Thyroid gland (tissue), 4 donors: ENCODE measurements around the gene ITM2A. TPM values are rescaled to one million over a fixed set of nuclear protein-coding genes. Genes with fewer than 3 reads are reported as not detected.

Experiments
- DNase-seq, 2 donors: peaks; one replicate each; pipeline ENCODE4 v3.0.0-alpha.2; 2019
- H3K27ac ChIP-seq, 3 donors: fragments of 200-600 bp; sonication (generic); 1 replicate in 2 of 3; 2 replicates in 1 of 3; pipeline ENCODE4 v1.5.1; 2016 to 2019; ENCODE audit warnings: mild to moderate bottlenecking in 1 of 3, moderate library complexity in 1 of 3
- H3K27me3 ChIP-seq: fragments of 200-600 bp; sonication (generic); one replicate; pipeline ENCODE4 v1.5.1; 2019
- H3K36me3 ChIP-seq, 2 donors: fragments of 200-600 bp; sonication (generic); one replicate each; pipeline ENCODE4 v1.5.1; 2016 to 2019
- H3K4me1 ChIP-seq, 2 donors: fragments of 200-600 bp; sonication (generic); one replicate each; pipeline ENCODE4 v1.5.1; 2017 to 2019
- H3K4me3 ChIP-seq, 3 donors: fragments of 200-600 bp; sonication (generic); replicated peaks in 1 of 3; 1 replicate in 2 of 3; 2 replicates in 1 of 3; pipeline ENCODE4 v1.5.1; 2016; ENCODE audit warnings: mild to moderate bottlenecking in 1 of 3
- H3K9me3 ChIP-seq: fragments of 200-600 bp; sonication (generic); one replicate; pipeline ENCODE4 v1.5.1; 2017
- CTCF ChIP-seq, 6 experiments: fragments of 200-600 bp in 3 of 6; fragments of 450-650 bp in 3 of 6; sonication (generic) in 3 of 6; IDR thresholded peaks; one replicate each; pipeline ENCODE4 v1.5.1; 2016 to 2019; ENCODE audit warnings: antibody characterized with exemption in 6 of 6, mild to moderate bottlenecking in 2 of 6, inconsistent platforms in 1 of 6, moderate library complexity in 1 of 6
- POLR2A ChIP-seq, 2 donors: fragments of 450-650 bp; IDR thresholded peaks; one replicate each; pipeline ENCODE4 v1.6.1; 2017; ENCODE audit warnings: antibody characterized with exemption in 2 of 2, mild to moderate bottlenecking in 2 of 2, moderate library complexity in 1 of 2
- WGBS, 2 donors: methylation state at CpG; one replicate each; pipeline ENCODE4 v1.1.5; 2017; 5-methylcytosine and 5-hydroxymethylcytosine counted together
- intact Hi-C: fragments of 100-400 bp; cut with DNase I; formaldehyde crosslinking; loops from one replicate; pipeline ENCODE4 v1.15.1; 2023
- total RNA-seq, 4 donors: library from RNA; depleted of rRNA; stranded (reverse); fragments of >200 nt; gene quantifications; one replicate each; pipeline ENCODE4 v1.2.3, GENCODE V29; 2016

The ITM2A gene
- total RNA-seq, 4 donors from 2014 or later: 53.9 to 91.0 (median 80.2) TPM

- Histone ChIP-seq H3K36me3 (no peaks in the 10 kb centered on the region), H3K9me3 (no peaks in the 10 kb centered on the region), H3K27me3 (no peaks in the 10 kb centered on the region), H3K4me1 (no peaks in the 10 kb centered on the region), H3K4me3 (no peak overlapping the region), H3K27ac (no peak overlapping the region)
- intact Hi-C loops: no loop called here
- DNase-seq: no peak
- WGBS, 2 donors: 67 to 94% methylated on average over 3 of the region's 8 CpGs
- no peak for TF ChIP-seq POLR2A (IDR thresholded peaks at IDR 0.05)
- no peak for TF ChIP-seq CTCF (IDR thresholded peaks at IDR 0.05)
These were observed 41.7 kb downstream of the ITM2A start for GRCh38 chrX:79325263-79325958.

Other genes starting within 250 kb of the ITM2A start
- 1 to 10 TPM in 1 of 4 donors, under 1 TPM in 3; 0.22 to 2.3 (median 0.65) TPM for gene GPR174, start 222.6 kb downstream of the ITM2A start, total RNA-seq